GM10248 (cell line): Measurements from ENCODE around the gene MRPL54.
"Not testable (repeated sequence)": the region's sequence is repeated elsewhere in the genome, so short reads cannot be mapped to it uniquely, and the experiment has no call there.

Experiments
- CTCF ChIA-PET: fragments of 300-600 bp; sonication (Branson Sonifier 250); formaldehyde crosslinking; extraction: SDS; loops from one replicate; lab custom pipeline; 2021; ENCODE audit warnings: antibody characterized with exemption; lab: Yijun Ruan, JAX
- POLR2A ChIA-PET: fragments of 350-650 bp; sonication (Branson Sonifier 250); formaldehyde crosslinking; extraction: SDS; loops from one replicate; lab custom pipeline; 2020; ENCODE audit warnings: antibody characterized with exemption; lab: Yijun Ruan, JAX
- DNase-seq: peaks from one replicate; pipeline ENCODE4 v3.0.0; 2012; ENCODE audit errors: extremely low spot score
- CTCF ChIP-seq: IDR thresholded peaks from 2 replicates; pipeline ENCODE4 v1.5.1; 2012; ENCODE audit warnings: mild to moderate bottlenecking, low read depth; ENCODE audit errors: extremely low read depth, missing control alignments, control extremely low read depth

Gene MRPL54

GRCh38 chr19:3813473-3814392 is 51.3 kb downstream of the MRPL54 start:
- TF ChIP-seq CTCF = no peak
- DNase-seq = no peak
- ChIA-PET CTCF (interaction anchor here (2.5 kb wide), 1 partner anchor 8 kb away, joined by 23 read pairs; no protein-coding TSS in a partner anchor), POLR2A (no interaction called here)

- TF ChIP-seq CTCF = no peak
- no peak for DNase-seq
- CTCF ChIA-PET = no interaction called here
- POLR2A ChIA-PET = no interaction called here
These were observed 52.2 kb downstream of the MRPL54 start for GRCh38 chr19:3814648-3815047.

GRCh38 chr19:3816148-3816547 is 53.7 kb downstream of the MRPL54 start:
- DNase-seq, POLR2A ChIA-PET, CTCF ChIA-PET: not testable (repeated sequence)

GRCh38 chr19:3816566-3817218 is 54.2 kb downstream of the MRPL54 start:
- no peak for DNase-seq
- TF ChIP-seq CTCF = no peak
- ChIA-PET POLR2A (no interaction called here), CTCF (no interaction called here)
